Measurements from ENCODE around the gene MT1G. TPM values are rescaled to one million over a fixed set of nuclear protein-coding genes. Genes with fewer than 3 reads are reported as not detected.

Gene MT1G
- total RNA-seq, 1 experiment from 2014 or later: 2.2 TPM

DNA sequence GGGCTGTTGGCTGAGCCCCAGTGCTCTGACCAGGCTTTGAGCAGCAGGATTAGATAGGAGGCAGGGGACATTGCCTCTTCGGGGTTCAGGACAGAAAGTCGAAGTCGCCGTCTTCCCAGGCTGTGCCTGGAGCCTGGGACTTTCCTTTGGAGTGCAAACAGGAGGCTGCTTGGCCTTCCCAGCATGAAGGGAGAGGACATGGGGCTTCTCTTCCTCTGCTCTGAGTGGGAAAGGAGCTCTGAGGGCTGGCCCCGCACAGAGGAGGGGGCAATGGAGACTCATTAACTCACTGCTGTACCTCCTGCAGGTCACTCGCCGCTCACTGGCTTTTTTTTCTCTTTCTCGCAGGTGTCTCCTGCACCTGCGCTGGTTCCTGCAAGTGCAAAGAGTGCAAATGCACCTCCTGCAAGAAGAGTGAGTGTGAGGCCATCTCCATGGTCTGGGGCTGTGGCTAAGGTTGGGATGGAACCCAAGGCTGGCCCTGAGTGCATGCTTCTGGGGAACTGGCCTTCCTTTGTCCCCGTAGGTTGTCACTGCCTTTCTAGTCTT, 9.5 kb downstream of the MT1G start:
- in situ Hi-C loops (cut with HindIII; ENCODE audit: low pct_unique_long_range_greater_than_20kb, low sequenced_read_pairs) (no loop called here), intact Hi-C loops (cut with micrococcal nuclease; ENCODE audit: unreplicated experiment) (no loop called here)
- ChIA-PET CTCF (no interaction called here), POLR2A (no interaction called here)
- Histone ChIP-seq H3K9me3 (ENCODE audit: control insufficient read depth, insufficient read depth, low read depth, low read length) (no peaks in the 10 kb centered on the region), H3K36me3 (ENCODE audit: control insufficient read depth, insufficient read depth, low read length) (no peaks in the 10 kb centered on the region), H3K4me3 (ENCODE audit: low read depth in 2 of 2, low read length in 2 of 2) (peak overlapping the region; percentile 41 to 49), H3K27ac (ENCODE audit: low read length) (no peak overlapping the region), H3K27me3 (ENCODE audit: control insufficient read depth, insufficient read depth, low read length) (no peaks in the 10 kb centered on the region), H3K4me1 (ENCODE audit: control insufficient read depth, insufficient read depth, low read length) (peaks cover 3% of the 10 kb centered on the region; the same call in 1 of the 2 replicates)
- ATAC-seq (no peak), DNase-seq (ENCODE audit: low read depth, low spot score) (no peak)
- no TSS peak for BruUV-seq (replicated peaks)
- TF ChIP-seq TCF7L2 (IDR thresholded peaks at IDR 0.05; ENCODE audit: low read depth, low read length) (no peak), SIN3A (IDR thresholded peaks at IDR 0.05; ENCODE audit: borderline replicate concordance, insufficient read depth, low read depth, low read length) (no peak), POLR2AphosphoS5 (IDR thresholded peaks at IDR 0.05; ENCODE audit: low read depth, low read length) (no peak)
- TF ChIP-seq, protein P1, sequence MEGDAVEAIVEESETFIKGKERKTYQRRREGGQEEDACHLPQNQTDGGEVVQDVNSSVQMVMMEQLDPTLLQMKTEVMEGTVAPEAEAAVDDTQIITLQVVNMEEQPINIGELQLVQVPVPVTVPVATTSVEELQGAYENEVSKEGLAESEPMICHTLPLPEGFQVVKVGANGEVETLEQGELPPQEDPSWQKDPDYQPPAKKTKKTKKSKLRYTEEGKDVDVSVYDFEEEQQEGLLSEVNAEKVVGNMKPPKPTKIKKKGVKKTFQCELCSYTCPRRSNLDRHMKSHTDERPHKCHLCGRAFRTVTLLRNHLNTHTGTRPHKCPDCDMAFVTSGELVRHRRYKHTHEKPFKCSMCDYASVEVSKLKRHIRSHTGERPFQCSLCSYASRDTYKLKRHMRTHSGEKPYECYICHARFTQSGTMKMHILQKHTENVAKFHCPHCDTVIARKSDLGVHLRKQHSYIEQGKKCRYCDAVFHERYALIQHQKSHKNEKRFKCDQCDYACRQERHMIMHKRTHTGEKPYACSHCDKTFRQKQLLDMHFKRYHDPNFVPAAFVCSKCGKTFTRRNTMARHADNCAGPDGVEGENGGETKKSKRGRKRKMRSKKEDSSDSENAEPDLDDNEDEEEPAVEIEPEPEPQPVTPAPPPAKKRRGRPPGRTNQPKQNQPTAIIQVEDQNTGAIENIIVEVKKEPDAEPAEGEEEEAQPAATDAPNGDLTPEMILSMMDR (IDR thresholded peaks at IDR 0.05): no peak
- TF ChIP-seq, protein P2, sequence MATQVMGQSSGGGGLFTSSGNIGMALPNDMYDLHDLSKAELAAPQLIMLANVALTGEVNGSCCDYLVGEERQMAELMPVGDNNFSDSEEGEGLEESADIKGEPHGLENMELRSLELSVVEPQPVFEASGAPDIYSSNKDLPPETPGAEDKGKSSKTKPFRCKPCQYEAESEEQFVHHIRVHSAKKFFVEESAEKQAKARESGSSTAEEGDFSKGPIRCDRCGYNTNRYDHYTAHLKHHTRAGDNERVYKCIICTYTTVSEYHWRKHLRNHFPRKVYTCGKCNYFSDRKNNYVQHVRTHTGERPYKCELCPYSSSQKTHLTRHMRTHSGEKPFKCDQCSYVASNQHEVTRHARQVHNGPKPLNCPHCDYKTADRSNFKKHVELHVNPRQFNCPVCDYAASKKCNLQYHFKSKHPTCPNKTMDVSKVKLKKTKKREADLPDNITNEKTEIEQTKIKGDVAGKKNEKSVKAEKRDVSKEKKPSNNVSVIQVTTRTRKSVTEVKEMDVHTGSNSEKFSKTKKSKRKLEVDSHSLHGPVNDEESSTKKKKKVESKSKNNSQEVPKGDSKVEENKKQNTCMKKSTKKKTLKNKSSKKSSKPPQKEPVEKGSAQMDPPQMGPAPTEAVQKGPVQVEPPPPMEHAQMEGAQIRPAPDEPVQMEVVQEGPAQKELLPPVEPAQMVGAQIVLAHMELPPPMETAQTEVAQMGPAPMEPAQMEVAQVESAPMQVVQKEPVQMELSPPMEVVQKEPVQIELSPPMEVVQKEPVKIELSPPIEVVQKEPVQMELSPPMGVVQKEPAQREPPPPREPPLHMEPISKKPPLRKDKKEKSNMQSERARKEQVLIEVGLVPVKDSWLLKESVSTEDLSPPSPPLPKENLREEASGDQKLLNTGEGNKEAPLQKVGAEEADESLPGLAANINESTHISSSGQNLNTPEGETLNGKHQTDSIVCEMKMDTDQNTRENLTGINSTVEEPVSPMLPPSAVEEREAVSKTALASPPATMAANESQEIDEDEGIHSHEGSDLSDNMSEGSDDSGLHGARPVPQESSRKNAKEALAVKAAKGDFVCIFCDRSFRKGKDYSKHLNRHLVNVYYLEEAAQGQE (IDR thresholded peaks at IDR 0.05; ENCODE audit: insufficient read depth in 1 of 2, low read depth in 2 of 2, low read length in 1 of 2): no peak

DNA sequence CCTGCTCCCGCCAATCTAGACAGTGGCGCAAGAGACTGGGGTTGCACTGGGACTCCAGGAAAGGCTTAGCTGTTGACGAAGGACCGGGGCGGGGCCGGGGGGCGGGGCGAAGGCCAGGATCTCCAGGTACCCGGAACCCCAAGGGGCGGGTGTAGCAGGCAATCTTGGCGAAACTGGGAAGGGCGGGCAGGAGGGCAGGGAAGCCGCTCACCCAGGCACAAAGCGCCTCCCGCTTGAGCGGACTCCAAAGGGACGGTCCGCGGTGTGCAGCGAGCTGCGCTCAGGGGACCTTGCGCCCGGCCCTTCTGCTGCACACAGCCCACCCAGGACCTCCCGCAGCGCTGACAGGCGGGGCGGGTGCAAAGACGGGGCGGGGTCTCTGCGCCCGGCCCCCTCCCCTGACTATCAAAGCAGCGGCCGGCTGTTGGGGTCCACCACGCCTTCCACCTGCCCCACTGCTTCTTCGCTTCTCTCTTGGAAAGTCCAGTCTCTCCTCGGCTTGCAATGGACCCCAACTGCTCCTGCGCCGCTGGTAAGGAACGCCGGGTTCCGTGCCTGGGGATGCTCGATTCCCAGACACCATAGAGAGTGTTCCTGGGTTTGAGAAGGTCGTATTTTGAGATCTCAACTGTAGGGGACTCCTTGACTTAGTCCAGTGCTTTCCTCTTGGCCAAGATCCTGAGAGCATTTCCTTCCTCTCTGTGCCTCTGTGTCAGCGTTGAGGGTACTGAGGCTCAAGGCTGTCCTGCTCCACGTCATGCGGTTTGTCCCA, 10.1 kb downstream of the MT1G start, which contains the start of gene MT1F:
MT1F (plus strand) TSS at position 405 of the 772 bp plus-strand sequence; CDS start at position 505, 100 bp downstream.
- no peaks in the 10 kb centered on the region for H3K36me3 ChIP-seq (ENCODE audit: control insufficient read depth, insufficient read depth, low read length)
- intact Hi-C loops (cut with micrococcal nuclease; ENCODE audit: unreplicated experiment): no loop called here
- TF ChIP-seq POLR2AphosphoS5 (IDR thresholded peaks at IDR 0.05; ENCODE audit: low read depth, low read length): no peak
- TF ChIP-seq SIN3A (IDR thresholded peaks at IDR 0.05; ENCODE audit: borderline replicate concordance, insufficient read depth, low read depth, low read length): no peak
- no peak for TF ChIP-seq TCF7L2 (IDR thresholded peaks at IDR 0.05; ENCODE audit: low read depth, low read length)
- TF ChIP-seq, protein P2 (IDR thresholded peaks at IDR 0.05; ENCODE audit: insufficient read depth in 1 of 2, low read depth in 2 of 2, low read length in 1 of 2): no peak
- TF ChIP-seq, protein P1 (IDR thresholded peaks at IDR 0.05): no peak
- no TSS peak for BruUV-seq (replicated peaks)
- ChIA-PET CTCF (interaction anchor here (0.7 kb wide), 1 partner anchor 32 kb away, joined by 3 read pairs; the partner anchor contains the start of gene MT1E), POLR2A (no interaction called here)
- DNase-seq (ENCODE audit: low read depth, low spot score): no peak
- no peak within 1 kb of the TSS for H3K27ac ChIP-seq (ENCODE audit: low read length)
- in situ Hi-C loops (cut with HindIII; ENCODE audit: low pct_unique_long_range_greater_than_20kb, low sequenced_read_pairs): no loop called here
- peak within 1 kb of the TSS; percentile 41 to 49 for H3K4me3 ChIP-seq (ENCODE audit: low read depth in 2 of 2, low read length in 2 of 2)
- H3K9me3 ChIP-seq (ENCODE audit: control insufficient read depth, insufficient read depth, low read depth, low read length): no peaks in the 10 kb centered on the region
- peaks cover 3% of the 10 kb centered on the region; the same call in 1 of the 2 replicates for H3K4me1 ChIP-seq (ENCODE audit: control insufficient read depth, insufficient read depth, low read length)
- no peaks in the 10 kb centered on the region for H3K27me3 ChIP-seq (ENCODE audit: control insufficient read depth, insufficient read depth, low read length)
- peak; percentile 88 for ATAC-seq

Data from Panc1 (cell line).